ENCODE results near the gene CTNNB1. TPM values are rescaled to one million over a fixed set of nuclear protein-coding genes. Genes with fewer than 3 reads are reported as not detected.

The CTNNB1 gene
- total RNA-seq, 1 donor = 1,165 TPM

DNA sequence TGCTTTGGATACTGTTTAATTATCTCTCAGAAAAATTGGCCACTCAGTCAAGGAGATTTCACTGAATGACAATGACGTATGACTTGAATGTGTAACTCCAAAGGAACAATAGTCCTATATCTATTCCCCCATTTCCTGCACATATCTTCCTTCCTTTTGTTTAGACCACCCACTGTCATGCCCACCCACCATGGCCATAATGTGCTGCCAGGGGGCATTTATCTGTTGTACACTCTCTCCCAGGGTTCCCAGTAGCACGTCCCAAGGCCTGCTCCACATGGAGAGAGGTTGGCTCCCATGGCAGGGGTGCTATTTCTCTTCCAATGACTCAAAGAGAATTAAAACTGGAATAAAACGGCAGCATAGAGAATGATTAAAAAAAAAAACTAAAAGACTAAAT, 36.8 kb upstream of the CTNNB1 start:
- no peak for DNase-seq (ENCODE audit: insufficient read length, low spot score, missing footprints)
- Histone ChIP-seq H3K9me3 (ENCODE audit: low read depth, low read length) (no peaks in the 10 kb centered on the region), H3K27ac (ENCODE audit: low read depth, low read length) (no peak overlapping the region)

DNA sequence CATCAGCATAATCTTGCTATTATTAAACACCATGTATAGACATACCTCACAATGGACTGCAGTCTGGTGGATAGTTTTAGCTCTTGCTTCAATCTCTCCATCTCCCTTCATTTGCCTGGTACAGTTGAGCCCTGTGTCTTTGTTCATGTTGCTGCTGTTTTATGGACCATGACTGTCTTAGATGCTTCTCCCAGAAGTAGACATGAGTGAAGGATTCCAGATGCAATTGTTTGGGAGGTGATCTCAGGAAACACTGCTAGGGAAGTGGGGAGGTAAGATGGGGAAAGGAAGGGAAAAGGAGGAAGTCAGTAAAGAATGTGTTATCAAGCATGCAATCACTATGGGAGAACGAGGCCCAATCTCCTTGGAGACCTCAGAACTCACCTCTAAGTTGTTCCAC, 36.3 kb upstream of the CTNNB1 start:
- no peak for DNase-seq (ENCODE audit: insufficient read length, low spot score, missing footprints)
- Histone ChIP-seq H2AFZ (ENCODE audit: low read length) (no peak overlapping the region), H3K4me2 (ENCODE audit: insufficient read depth, low read length) (no peak overlapping the region), H3K9me3 (ENCODE audit: low read depth, low read length) (no peaks in the 10 kb centered on the region), H3K27ac (ENCODE audit: low read depth, low read length) (no peak overlapping the region), H3K4me3 (ENCODE audit: insufficient read depth, low read length) (no peak overlapping the region), H3K36me3 (ENCODE audit: insufficient read depth, low read length) (no peaks in the 10 kb centered on the region), H3K27me3 (ENCODE audit: insufficient read depth, low read length) (no peaks in the 10 kb centered on the region), H3K79me2 (ENCODE audit: insufficient read depth, low read length) (no peaks in the 10 kb centered on the region), H4K20me1 (ENCODE audit: insufficient read depth, low read length) (no peaks in the 10 kb centered on the region), H3K4me1 (ENCODE audit: insufficient read depth, low read length) (no peaks in the 10 kb centered on the region)
- TF ChIP-seq, protein P1, sequence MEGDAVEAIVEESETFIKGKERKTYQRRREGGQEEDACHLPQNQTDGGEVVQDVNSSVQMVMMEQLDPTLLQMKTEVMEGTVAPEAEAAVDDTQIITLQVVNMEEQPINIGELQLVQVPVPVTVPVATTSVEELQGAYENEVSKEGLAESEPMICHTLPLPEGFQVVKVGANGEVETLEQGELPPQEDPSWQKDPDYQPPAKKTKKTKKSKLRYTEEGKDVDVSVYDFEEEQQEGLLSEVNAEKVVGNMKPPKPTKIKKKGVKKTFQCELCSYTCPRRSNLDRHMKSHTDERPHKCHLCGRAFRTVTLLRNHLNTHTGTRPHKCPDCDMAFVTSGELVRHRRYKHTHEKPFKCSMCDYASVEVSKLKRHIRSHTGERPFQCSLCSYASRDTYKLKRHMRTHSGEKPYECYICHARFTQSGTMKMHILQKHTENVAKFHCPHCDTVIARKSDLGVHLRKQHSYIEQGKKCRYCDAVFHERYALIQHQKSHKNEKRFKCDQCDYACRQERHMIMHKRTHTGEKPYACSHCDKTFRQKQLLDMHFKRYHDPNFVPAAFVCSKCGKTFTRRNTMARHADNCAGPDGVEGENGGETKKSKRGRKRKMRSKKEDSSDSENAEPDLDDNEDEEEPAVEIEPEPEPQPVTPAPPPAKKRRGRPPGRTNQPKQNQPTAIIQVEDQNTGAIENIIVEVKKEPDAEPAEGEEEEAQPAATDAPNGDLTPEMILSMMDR (IDR thresholded peaks at IDR 0.05; ENCODE audit: extremely low read depth, low read depth, low read length) = no peak

More for the DNA sequence above, 36.8 kb upstream of the CTNNB1 start:
- H2AFZ ChIP-seq (ENCODE audit: low read length) = no peak overlapping the region
- H3K36me3 ChIP-seq (ENCODE audit: insufficient read depth, low read length) = no peaks in the 10 kb centered on the region
- no peak overlapping the region for H3K4me3 ChIP-seq (ENCODE audit: insufficient read depth, low read length)
- TF ChIP-seq, protein P1 (IDR thresholded peaks at IDR 0.05; ENCODE audit: extremely low read depth, low read depth, low read length) = no peak
- H3K27me3 ChIP-seq (ENCODE audit: insufficient read depth, low read length) = no peaks in the 10 kb centered on the region
- no peaks in the 10 kb centered on the region for H3K4me1 ChIP-seq (ENCODE audit: insufficient read depth, low read length)
- no peak overlapping the region for H3K4me2 ChIP-seq (ENCODE audit: insufficient read depth, low read length)
- H3K79me2 ChIP-seq (ENCODE audit: insufficient read depth, low read length) = no peaks in the 10 kb centered on the region
- no peaks in the 10 kb centered on the region for H4K20me1 ChIP-seq (ENCODE audit: insufficient read depth, low read length)

DNA sequence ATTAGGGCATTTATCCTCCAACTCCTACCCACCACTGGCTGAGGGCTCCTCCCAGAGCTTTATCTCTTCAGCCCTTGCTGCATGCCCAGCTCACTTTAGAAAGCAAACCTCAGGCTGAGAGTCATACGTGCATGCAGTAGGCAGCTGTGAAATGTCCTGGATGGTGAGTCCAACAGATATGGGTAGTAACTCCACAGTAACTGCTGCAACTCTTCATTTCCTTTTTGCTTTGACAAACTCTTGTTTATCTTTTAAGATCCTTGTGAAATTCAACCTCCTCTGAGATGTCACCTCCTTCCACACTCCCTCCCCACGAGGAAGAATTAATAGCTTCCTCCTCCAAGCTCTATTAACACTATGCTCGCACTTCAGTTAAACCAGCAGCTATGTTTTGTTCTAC, 35.9 kb upstream of the CTNNB1 start:
- Histone ChIP-seq H3K36me3 (ENCODE audit: insufficient read depth, low read length) (no peaks in the 10 kb centered on the region), H3K4me3 (ENCODE audit: insufficient read depth, low read length) (no peak overlapping the region), H3K4me1 (ENCODE audit: insufficient read depth, low read length) (no peaks in the 10 kb centered on the region), H4K20me1 (ENCODE audit: insufficient read depth, low read length) (no peaks in the 10 kb centered on the region), H3K9me3 (ENCODE audit: low read depth, low read length) (no peaks in the 10 kb centered on the region), H3K4me2 (ENCODE audit: insufficient read depth, low read length) (no peak overlapping the region), H3K27me3 (ENCODE audit: insufficient read depth, low read length) (no peaks in the 10 kb centered on the region), H2AFZ (ENCODE audit: low read length) (no peak overlapping the region), H3K27ac (ENCODE audit: low read depth, low read length) (no peak overlapping the region), H3K79me2 (ENCODE audit: insufficient read depth, low read length) (no peaks in the 10 kb centered on the region)
- TF ChIP-seq, protein P1 (IDR thresholded peaks at IDR 0.05; ENCODE audit: extremely low read depth, low read depth, low read length) = no peak
- no peak for DNase-seq (ENCODE audit: insufficient read length, low spot score, missing footprints)

DNA sequence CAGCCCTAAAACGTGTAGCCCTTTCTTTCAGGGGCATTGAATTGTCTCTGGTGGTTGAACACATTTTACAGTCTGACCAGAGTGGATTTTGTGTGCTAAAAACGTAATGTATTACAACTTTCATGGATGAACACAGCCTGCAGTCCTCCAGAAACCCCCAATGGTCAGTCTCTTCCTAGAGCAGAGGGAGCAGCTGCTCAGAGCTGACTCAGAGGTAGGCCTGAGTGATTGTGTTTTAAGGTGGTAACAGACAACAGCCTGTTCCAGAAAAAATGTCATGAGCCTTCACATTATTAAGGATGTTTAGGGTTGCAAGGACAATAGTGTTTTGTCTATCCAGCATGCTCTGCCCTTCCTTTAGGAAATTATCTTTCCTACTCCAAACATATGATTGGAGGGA, 34.5 kb upstream of the CTNNB1 start:
- H3K79me2 ChIP-seq (ENCODE audit: insufficient read depth, low read length) = no peaks in the 10 kb centered on the region
- H3K27ac ChIP-seq (ENCODE audit: low read depth, low read length) = no peak overlapping the region
- H3K4me2 ChIP-seq (ENCODE audit: insufficient read depth, low read length) = no peak overlapping the region
- H3K36me3 ChIP-seq (ENCODE audit: insufficient read depth, low read length) = no peaks in the 10 kb centered on the region
- no peak overlapping the region for H3K4me3 ChIP-seq (ENCODE audit: insufficient read depth, low read length)
- DNase-seq (ENCODE audit: insufficient read length, low spot score, missing footprints) = no peak
- H3K27me3 ChIP-seq (ENCODE audit: insufficient read depth, low read length) = no peaks in the 10 kb centered on the region
- no peaks in the 10 kb centered on the region for H4K20me1 ChIP-seq (ENCODE audit: insufficient read depth, low read length)
- TF ChIP-seq, protein P1 (IDR thresholded peaks at IDR 0.05; ENCODE audit: extremely low read depth, low read depth, low read length) = no peak
- H2AFZ ChIP-seq (ENCODE audit: low read length) = no peak overlapping the region
- no peaks in the 10 kb centered on the region for H3K9me3 ChIP-seq (ENCODE audit: low read depth, low read length)
- peaks cover 2% of the 10 kb centered on the region for H3K4me1 ChIP-seq (ENCODE audit: insufficient read depth, low read length)
